NCI-H2107 (cell line): Measurements from ENCODE around the gene WNK2.

ENCODE experiments used
- DNase-seq: peaks from one replicate; lab custom pipeline; 2025; lab: John Stamatoyannopoulos, UW

WNK2 gene

GRCh38 chr9:93218671-93219420, 34.9 kb downstream of the WNK2 start:
- DNase-seq = no peak

GRCh38 chr9:93219692-93220091, 35.8 kb downstream of the WNK2 start:
- DNase-seq = no peak

- DNase-seq = no peak
These were observed 36.7 kb downstream of the WNK2 start for GRCh38 chr9:93220627-93221026.

GRCh38 chr9:93221044-93221443, 37.1 kb downstream of the WNK2 start:
- DNase-seq = no peak

- no peak for DNase-seq
These were observed 38.9 kb downstream of the WNK2 start for GRCh38 chr9:93222890-93223259.

GRCh38 chr9:93223260-93224180, 39.6 kb downstream of the WNK2 start:
- no peak for DNase-seq

- DNase-seq = no peak
These were observed 40.7 kb downstream of the WNK2 start for GRCh38 chr9:93224591-93224990.

GRCh38 chr9:93225417-93225816, 41.5 kb downstream of the WNK2 start:
- no peak for DNase-seq

GRCh38 chr9:93225892-93226291, 42.0 kb downstream of the WNK2 start:
- DNase-seq = no peak

- DNase-seq = no peak
These were observed 42.9 kb downstream of the WNK2 start for GRCh38 chr9:93226819-93227218.

GRCh38 chr9:93228030-93228429, 44.1 kb downstream of the WNK2 start:
- DNase-seq = no peak

- DNase-seq = no peak
These were observed 44.5 kb downstream of the WNK2 start for GRCh38 chr9:93228453-93228852.

GRCh38 chr9:93229636-93230035, 45.7 kb downstream of the WNK2 start:
- no peak for DNase-seq

- DNase-seq = no peak
These were observed 46.2 kb downstream of the WNK2 start for GRCh38 chr9:93230185-93230584.

- DNase-seq = no peak
These were observed 46.7 kb downstream of the WNK2 start for GRCh38 chr9:93230601-93231000.

GRCh38 chr9:93231121-93231694, 47.3 kb downstream of the WNK2 start:
- DNase-seq = peak; percentile 19

GRCh38 chr9:93231716-93232115, 47.8 kb downstream of the WNK2 start:
- no peak for DNase-seq

GRCh38 chr9:93232388-93232960, 48.5 kb downstream of the WNK2 start:
- no peak for DNase-seq

GRCh38 chr9:93233033-93233432, 49.1 kb downstream of the WNK2 start:
- DNase-seq = no peak

GRCh38 chr9:93234600-93234999, 50.7 kb downstream of the WNK2 start:
- DNase-seq = no peak

- DNase-seq = no peak
These were observed 51.5 kb downstream of the WNK2 start for GRCh38 chr9:93235300-93235960.
